Measurements from ENCODE around the gene CXXC5. TPM values are rescaled to one million over a fixed set of nuclear protein-coding genes. Genes with fewer than 3 reads are reported as not detected.
"Not testable (repeated sequence)": the region's sequence is repeated elsewhere in the genome, so short reads cannot be mapped to it uniquely, and the experiment has no call there.

Gene CXXC5
- total RNA-seq, 2 experiments from 2014 or later: 1.2 to 1.7 TPM

DNA sequence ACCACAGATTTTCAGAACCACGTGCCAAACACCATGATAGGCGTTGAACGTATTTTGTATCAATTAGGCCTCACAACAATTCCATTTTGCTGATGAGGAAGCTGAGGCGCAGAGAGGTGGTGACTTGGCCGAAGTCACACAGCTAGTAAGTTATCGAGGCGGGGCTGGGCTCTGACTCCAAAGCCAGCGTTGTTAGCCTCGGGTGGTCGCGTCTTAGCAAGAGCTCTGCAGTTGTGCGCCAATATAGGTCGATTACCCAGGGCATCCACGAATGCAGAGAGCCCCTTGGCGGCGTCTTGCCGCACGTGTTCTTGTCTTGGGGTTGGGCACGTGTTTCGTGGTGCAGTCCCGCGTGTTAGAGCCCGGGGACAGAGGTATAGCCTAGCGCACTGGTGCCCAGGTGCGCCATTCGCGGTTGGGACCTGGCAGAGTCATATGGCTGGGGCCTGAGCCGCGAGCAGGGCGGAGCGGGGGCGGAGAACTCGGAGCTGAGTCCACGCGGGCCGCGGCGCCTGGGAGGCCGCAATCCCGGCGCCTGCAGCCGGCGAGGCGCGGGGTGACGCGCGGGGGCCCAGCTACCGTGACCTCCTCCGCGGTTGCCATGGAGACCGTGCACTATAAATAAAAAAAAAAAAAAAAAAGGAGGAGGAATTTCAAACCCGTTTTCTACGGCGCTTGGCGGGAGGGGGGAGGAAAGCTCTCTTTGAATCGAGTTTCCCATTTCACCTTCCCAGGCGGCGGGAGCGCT, 62.3 kb downstream of the CXXC5 start:
- CTCF ChIA-PET: interaction anchor here (0.6 to 2.5 kb wide), 18 partner anchors 10 to 265 kb away, joined by 3 to 12 read pairs (median 4); partner anchors contain the start of genes CXXC5 and UBE2D2
- peak; percentile 45 for DNase-seq
- no peaks in the 10 kb centered on the region for H3K9me3 Mint-ChIP-seq
- H3K27ac Mint-ChIP-seq: no peak overlapping the region
- peaks cover 10% of the 10 kb centered on the region for H3K4me1 Mint-ChIP-seq (ENCODE audit: low read depth)
- intact Hi-C loops (cut with micrococcal nuclease): loop anchor here (1.0 to 5.0 kb wide), 4 partner anchors 36 to 133 kb away; no protein-coding TSS in a partner anchor
- H3K4me3 Mint-ChIP-seq: peak overlapping the region; percentile 46
- H3K27me3 Mint-ChIP-seq (ENCODE audit: low read depth): peaks cover 2% of the 10 kb centered on the region
- no peaks in the 10 kb centered on the region for H3K36me3 Mint-ChIP-seq (ENCODE audit: low read depth)

DNA sequence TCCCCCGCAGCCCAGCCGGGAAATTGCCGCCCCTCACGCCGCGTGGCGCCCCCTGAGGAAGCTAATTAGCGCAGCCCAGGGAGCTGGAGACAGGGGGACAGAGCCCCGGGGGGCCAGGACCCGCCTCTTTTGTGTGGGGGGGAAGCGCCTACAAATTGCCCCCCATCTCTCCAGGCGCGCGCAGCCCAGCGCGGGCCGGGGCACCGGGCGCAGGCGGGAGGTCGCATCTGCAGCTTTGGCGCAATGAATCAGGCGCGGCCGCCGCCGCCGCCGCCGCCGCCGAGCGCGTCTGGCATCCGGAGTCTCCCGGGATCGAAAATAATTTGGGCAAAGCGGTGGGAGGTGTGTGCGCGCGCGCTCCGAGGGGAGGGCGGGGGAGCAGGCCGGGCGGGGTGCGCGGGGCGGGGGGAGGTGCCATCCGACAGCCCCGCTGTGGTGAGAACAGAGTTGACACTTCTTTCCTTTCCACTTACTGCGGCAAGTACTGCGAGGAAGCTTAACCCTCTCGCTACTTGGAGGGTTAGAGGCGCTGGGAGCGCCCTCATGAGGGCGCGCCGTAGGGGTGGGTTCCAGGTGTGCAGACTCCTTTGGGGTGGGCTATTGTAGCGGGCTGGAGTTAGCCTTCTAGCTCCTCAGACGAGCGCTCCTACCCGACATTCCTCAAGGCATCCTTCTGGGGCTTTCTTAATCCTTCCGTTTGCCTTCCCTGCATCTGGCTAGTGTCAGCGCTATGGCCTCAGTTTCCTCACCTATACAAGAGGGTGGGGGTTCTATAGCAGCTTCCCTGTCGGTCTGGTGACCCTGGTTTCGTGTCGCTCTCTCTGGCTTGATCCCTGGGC, 63.1 kb downstream of the CXXC5 start:
- Mint-ChIP-seq H3K36me3 (ENCODE audit: low read depth) (no peaks in the 10 kb centered on the region), H3K4me3 (peak overlapping the region; percentile 62), H3K27ac (no peak overlapping the region), H3K27me3 (ENCODE audit: low read depth) (peaks cover 2% of the 10 kb centered on the region), H3K9me3 (no peaks in the 10 kb centered on the region), H3K4me1 (ENCODE audit: low read depth) (peaks cover 10% of the 10 kb centered on the region)
- CTCF ChIA-PET: interaction anchor here (0.6 to 2.5 kb wide), 18 partner anchors 10 to 264 kb away, joined by 3 to 12 read pairs (median 4); partner anchors contain the start of genes CXXC5 and UBE2D2
- DNase-seq: peak; percentile 66
- intact Hi-C loops (cut with micrococcal nuclease): loop anchor here (1.0 to 5.0 kb wide), 4 partner anchors 36 to 134 kb away; no protein-coding TSS in a partner anchor

DNA sequence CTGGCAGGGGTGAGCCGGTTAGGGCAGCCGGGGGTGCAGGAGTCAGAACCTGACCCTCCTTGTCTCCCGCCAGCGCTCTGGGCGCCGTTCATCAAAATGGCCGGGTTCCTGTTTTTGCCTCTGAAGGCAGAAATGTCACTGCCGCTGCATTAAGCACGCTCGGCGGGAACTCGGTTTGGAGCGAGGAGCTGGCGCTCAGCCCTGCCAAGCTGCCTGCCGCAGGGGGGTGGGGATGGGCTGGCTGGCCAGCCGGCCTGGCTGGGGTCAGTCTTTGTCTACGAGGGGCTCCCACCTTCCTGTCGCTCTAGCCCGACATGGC, 63.7 kb downstream of the CXXC5 start:
- Mint-ChIP-seq H3K36me3 (ENCODE audit: low read depth) (no peaks in the 10 kb centered on the region), H3K4me1 (ENCODE audit: low read depth) (peaks cover 10% of the 10 kb centered on the region), H3K4me3 (peak overlapping the region; percentile 62), H3K9me3 (no peaks in the 10 kb centered on the region), H3K27me3 (ENCODE audit: low read depth) (peaks cover 2% of the 10 kb centered on the region), H3K27ac (no peak overlapping the region)
- intact Hi-C loops (cut with micrococcal nuclease): loop anchor here (1.0 to 5.0 kb wide), 4 partner anchors 35 to 135 kb away; no protein-coding TSS in a partner anchor
- DNase-seq: no peak
- CTCF ChIA-PET: interaction anchor here (1.4 to 2.5 kb wide), 5 partner anchors 11 to 151 kb away, joined by 3 to 12 read pairs (median 4); partner anchors contain the start of gene UBE2D2

- Mint-ChIP-seq H3K9me3 (no peaks in the 10 kb centered on the region), H3K27ac (no peak overlapping the region), H3K4me1 (ENCODE audit: low read depth) (peaks cover 10% of the 10 kb centered on the region), H3K27me3 (ENCODE audit: low read depth) (peaks cover 2% of the 10 kb centered on the region), H3K4me3 (no peak overlapping the region), H3K36me3 (ENCODE audit: low read depth) (no peaks in the 10 kb centered on the region)
- no peak for DNase-seq
- CTCF ChIA-PET: interaction anchor here (1.4 to 1.5 kb wide), 2 partner anchors 63 to 82 kb away, joined by 3 to 4 read pairs; no protein-coding TSS in a partner anchor
- intact Hi-C loops (cut with micrococcal nuclease): loop anchor here (5.0 kb wide), 1 partner anchor 135 kb away; no protein-coding TSS in a partner anchor
Measured at GRCh38 chr5:139712412-139712811, 64.3 kb downstream of the CXXC5 start.

GRCh38 chr5:139713898-139714297, 65.7 kb downstream of the CXXC5 start:
- H3K36me3 Mint-ChIP-seq (ENCODE audit: low read depth); H3K27ac Mint-ChIP-seq; CTCF ChIA-PET; H3K4me3 Mint-ChIP-seq; H3K4me1 Mint-ChIP-seq (ENCODE audit: low read depth); H3K9me3 Mint-ChIP-seq; DNase-seq; H3K27me3 Mint-ChIP-seq (ENCODE audit: low read depth): not testable (repeated sequence)
- intact Hi-C loops (cut with micrococcal nuclease): loop anchor here (5.0 kb wide), 1 partner anchor 137 kb away; no protein-coding TSS in a partner anchor

DNA sequence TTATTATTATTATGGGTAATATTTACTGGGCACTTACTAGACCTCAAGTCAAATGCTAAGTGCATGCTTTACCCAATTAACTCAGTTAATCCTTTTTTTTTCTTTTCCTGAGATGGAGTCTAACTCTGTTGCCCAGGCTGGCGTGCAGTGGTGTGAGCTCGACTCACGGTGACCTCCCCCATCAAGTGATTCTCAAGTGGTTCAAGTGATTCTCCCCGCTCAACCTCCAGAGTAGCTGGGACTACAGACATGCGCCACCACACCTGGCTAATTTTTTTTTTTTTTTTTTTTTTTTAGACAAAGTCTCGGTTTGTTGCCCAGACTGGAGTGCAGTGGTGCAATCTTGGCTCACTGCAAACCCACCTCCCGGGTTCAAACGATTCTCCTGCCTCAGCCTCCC, 69.1 kb downstream of the CXXC5 start:
- Mint-ChIP-seq H3K27ac (no peak overlapping the region), H3K36me3 (ENCODE audit: low read depth) (peaks cover 5% of the 10 kb centered on the region), H3K4me1 (ENCODE audit: low read depth) (no peaks in the 10 kb centered on the region), H3K4me3 (no peak overlapping the region), H3K27me3 (ENCODE audit: low read depth) (no peaks in the 10 kb centered on the region), H3K9me3 (peaks cover 11% of the 10 kb centered on the region)
- DNase-seq: no peak
- CTCF ChIA-PET: interaction anchor here (0.6 to 1.1 kb wide), 2 partner anchors 13 to 146 kb away, joined by 3 read pairs; no protein-coding TSS in a partner anchor
- intact Hi-C loops (cut with micrococcal nuclease): no loop called here

- H3K9me3 Mint-ChIP-seq: peaks cover 11% of the 10 kb centered on the region
- H3K4me3 Mint-ChIP-seq; H3K27ac Mint-ChIP-seq; DNase-seq; CTCF ChIA-PET; intact Hi-C loops (cut with micrococcal nuclease); H3K27me3 Mint-ChIP-seq (ENCODE audit: low read depth); H3K36me3 Mint-ChIP-seq (ENCODE audit: low read depth); H3K4me1 Mint-ChIP-seq (ENCODE audit: low read depth): not testable (repeated sequence)
Measured at GRCh38 chr5:139718403-139718802, 70.3 kb downstream of the CXXC5 start.

GRCh38 chr5:139719970-139720369, 71.8 kb downstream of the CXXC5 start:
- DNase-seq; H3K36me3 Mint-ChIP-seq (ENCODE audit: low read depth); H3K4me3 Mint-ChIP-seq; intact Hi-C loops (cut with micrococcal nuclease); H3K4me1 Mint-ChIP-seq (ENCODE audit: low read depth); H3K27ac Mint-ChIP-seq; CTCF ChIA-PET; H3K27me3 Mint-ChIP-seq (ENCODE audit: low read depth): not testable (repeated sequence)
- H3K9me3 Mint-ChIP-seq: peaks cover 11% of the 10 kb centered on the region

GRCh38 chr5:139723986-139724587, 75.9 kb downstream of the CXXC5 start:
- Mint-ChIP-seq H3K4me3 (no peak overlapping the region), H3K27me3 (ENCODE audit: low read depth) (no peaks in the 10 kb centered on the region), H3K4me1 (ENCODE audit: low read depth) (no peaks in the 10 kb centered on the region), H3K9me3 (peaks cover 5% of the 10 kb centered on the region), H3K36me3 (ENCODE audit: low read depth) (peaks cover 2% of the 10 kb centered on the region), H3K27ac (no peak overlapping the region)
- CTCF ChIA-PET: no interaction called here
- intact Hi-C loops (cut with micrococcal nuclease): no loop called here
- no peak for DNase-seq

- no peaks in the 10 kb centered on the region for H3K9me3 Mint-ChIP-seq
- H3K4me1 Mint-ChIP-seq (ENCODE audit: low read depth): no peaks in the 10 kb centered on the region
- H3K27ac Mint-ChIP-seq: no peak overlapping the region
- CTCF ChIA-PET: interaction anchor here (0.6 kb wide), 2 partner anchors 11 to 138 kb away, joined by 3 read pairs; no protein-coding TSS in a partner anchor
- DNase-seq: no peak
- H3K27me3 Mint-ChIP-seq (ENCODE audit: low read depth): no peaks in the 10 kb centered on the region
- no peak overlapping the region for H3K4me3 Mint-ChIP-seq
- no peaks in the 10 kb centered on the region for H3K36me3 Mint-ChIP-seq (ENCODE audit: low read depth)
- intact Hi-C loops (cut with micrococcal nuclease): no loop called here
Measured at GRCh38 chr5:139725073-139725830, 77.1 kb downstream of the CXXC5 start.

DNA sequence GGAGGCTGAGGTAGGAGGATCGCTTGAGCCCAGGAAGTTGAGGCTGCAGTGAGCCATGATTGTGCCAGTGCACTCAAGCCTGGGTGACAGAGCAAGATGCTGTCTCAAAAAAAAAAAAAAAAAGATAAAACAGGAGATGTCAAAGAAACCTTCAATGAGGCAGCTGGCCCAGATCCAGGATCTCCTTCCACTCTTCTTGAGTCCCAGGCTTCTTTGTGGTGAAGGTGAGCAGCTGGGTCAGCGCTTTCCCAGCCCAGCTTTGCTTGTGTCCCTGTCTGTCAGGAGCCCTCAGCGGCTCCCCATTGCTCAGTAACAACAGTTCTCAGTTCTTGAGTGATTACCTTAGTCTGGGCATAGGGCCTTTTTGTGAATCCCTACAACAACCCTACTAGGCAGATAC, 78.1 kb downstream of the CXXC5 start:
- intact Hi-C loops (cut with micrococcal nuclease): no loop called here
- H3K36me3 Mint-ChIP-seq (ENCODE audit: low read depth): no peaks in the 10 kb centered on the region
- no peaks in the 10 kb centered on the region for H3K9me3 Mint-ChIP-seq
- no peaks in the 10 kb centered on the region for H3K4me1 Mint-ChIP-seq (ENCODE audit: low read depth)
- no peak overlapping the region for H3K27ac Mint-ChIP-seq
- no peaks in the 10 kb centered on the region for H3K27me3 Mint-ChIP-seq (ENCODE audit: low read depth)
- DNase-seq: no peak
- CTCF ChIA-PET: interaction anchor here (0.6 kb wide), 2 partner anchors 10 to 137 kb away, joined by 3 read pairs; no protein-coding TSS in a partner anchor
- H3K4me3 Mint-ChIP-seq: no peak overlapping the region
